K562 (cell line): Measurements from ENCODE around the gene UNKL. TPM values are rescaled to one million over a fixed set of nuclear protein-coding genes. Genes with fewer than 3 reads are reported as not detected.

Experiments
- ATF1 ChIP-seq, 2 experiments: fragments of 450-650 bp in 1 of 2; IDR thresholded peaks; 2 replicates each; pipeline ENCODE4 v1.6.1; 2016; ENCODE audit warnings: missing compliant biosample characterization in 1 of 2, missing genetic modification characterization in 1 of 2
- CBX8 ChIP-seq: fragments of 200-600 bp; sonication (generic); IDR thresholded peaks from 2 replicates; pipeline ENCODE4 v1.6.1; 2012; ENCODE audit warnings: borderline replicate concordance, mixed run types, low read depth, mild to moderate bottlenecking, moderate library complexity, mixed read lengths, low read length, control low read depth, inconsistent platforms; ENCODE audit not compliant: poor library complexity, severe bottlenecking; ENCODE audit errors: extremely low read depth
- ETV5 ChIP-seq: sonication (generic); formaldehyde crosslinking; IDR thresholded peaks from 2 replicates; pipeline ENCODE4 v1.4.0; 2020; ENCODE audit warnings: low read depth, mild to moderate bottlenecking, missing genetic modification reagents
- KAT7 ChIP-seq: sonication (generic); formaldehyde crosslinking; IDR thresholded peaks from 2 replicates; pipeline ENCODE4 v1.8.0; 2022; ENCODE audit warnings: missing genetic modification reagents, mild to moderate bottlenecking, borderline replicate concordance
- KLF1 ChIP-seq: fragments of 450-650 bp; IDR thresholded peaks from 2 replicates; pipeline ENCODE4 v1.6.1; 2016; ENCODE audit warnings: missing genetic modification characterization, missing compliant biosample characterization
- MYC ChIP-seq, 2 experiments: fragments of 250-450 bp in 1 of 2; sonication (Bioruptor Pico) in 1 of 2; IDR thresholded peaks; 2 replicates each; pipeline versions ENCODE4 v1.5.1 to v1.6.1; 2012 to 2021; ENCODE audit warnings: low read depth in 2 of 2, borderline replicate concordance in 1 of 2, improper control_type of control experiment in 1 of 2, low read length in 1 of 2, mild to moderate bottlenecking in 1 of 2, moderate library complexity in 1 of 2
- NCOR1 ChIP-seq: fragments of 450-650 bp; IDR thresholded peaks from 2 replicates; pipeline ENCODE4 v1.6.1; 2016; ENCODE audit warnings: mild to moderate bottlenecking, moderate library complexity
- NFIC ChIP-seq: fragments of 450-650 bp; IDR thresholded peaks from 2 replicates; pipeline ENCODE4 v1.6.1; 2017; ENCODE audit warnings: mild to moderate bottlenecking, inconsistent platforms
- SAFB ChIP-seq: fragments of 200-400 bp; formaldehyde crosslinking; IDR thresholded peaks from 2 replicates; pipeline ENCODE4 v1.6.1; 2017; ENCODE audit warnings: low read depth, low read length, borderline replicate concordance
- SLC30A9 ChIP-seq: fragments of 250-450 bp; sonication (Bioruptor Pico); IDR thresholded peaks from 2 replicates; pipeline ENCODE4 v1.8.0; 2022; ENCODE audit warnings: mild to moderate bottlenecking, moderate library complexity
- SP1 ChIP-seq: sonication (generic); formaldehyde crosslinking; IDR thresholded peaks from 2 replicates; pipeline ENCODE4 v1.8.1; 2022; ENCODE audit warnings: mild to moderate bottlenecking, missing genetic modification reagents
- TARDBP ChIP-seq: fragments of 450-650 bp; IDR thresholded peaks from 2 replicates; pipeline ENCODE4 v1.6.1; 2016
- TEAD2 ChIP-seq: fragments of 450-650 bp; IDR thresholded peaks from 2 replicates; pipeline ENCODE4 v1.6.1; 2016; ENCODE audit warnings: missing genetic modification characterization, control low read depth, missing compliant biosample characterization
- TGIF2 ChIP-seq: sonication (generic); formaldehyde crosslinking; IDR thresholded peaks from 2 replicates; pipeline ENCODE4 v1.8.1; 2022; ENCODE audit warnings: mild to moderate bottlenecking, missing genetic modification reagents, moderate library complexity
- ZKSCAN1 ChIP-seq: fragments of 150-350 bp; IDR thresholded peaks from 2 replicates; pipeline ENCODE4 v1.6.1; 2016; ENCODE audit warnings: low read depth, low read length
- ZNF583 ChIP-seq: fragments of 250-450 bp; sonication (Bioruptor Pico); IDR thresholded peaks from 2 replicates; pipeline ENCODE4 v1.4.0; 2020
- ZNF717 ChIP-seq: fragments of 250-450 bp; sonication (Bioruptor Pico); IDR thresholded peaks from 2 replicates; pipeline ENCODE4 v1.5.0; 2021
- ZSCAN29 ChIP-seq: fragments of 450-650 bp; IDR thresholded peaks from 2 replicates; pipeline ENCODE4 v1.6.1; 2017
- polyA plus RNA-seq, 8 experiments: library from polyadenylated mRNA; depleted of rRNA in 4 of 8; stranded (reverse) in 5 of 8; unstranded in 3 of 8; fragments of >200 nt; fragmentation: Nextera tagmentation in 2 of 8; fragmentation: Illumina TruSeq in 1 of 8; extraction: Ambion mirVana in 2 of 8; extraction: Trizol in 1 of 8; gene quantifications; 2 replicates each; pipeline versions ENCODE4 v1.2.1 to v1.2.3, GENCODE V29; 2011 to 2014; ENCODE audit warnings: inconsistent platforms in 1 of 8, missing spikeins in 1 of 8
- total RNA-seq, 7 experiments: library from RNA; depleted of rRNA in 6 of 7; stranded (reverse); fragments of >200 nt in 6 of 7; fragmentation: Illumina TruSeq in 2 of 7; extraction: Trizol in 2 of 7; gene quantifications; 2 replicates each; pipeline versions ENCODE4 v1.2.1 to v1.2.3, GENCODE V29; 2011 to 2021; ENCODE audit warnings: low replicate concordance in 1 of 7
- TF ChIP-seq, protein P1 (sequence below): sonication (generic); formaldehyde crosslinking; IDR thresholded peaks from 2 replicates; pipeline ENCODE4 v1.8.0; 2022; ENCODE audit warnings: mild to moderate bottlenecking, low read depth, missing genetic modification reagents
- TF ChIP-seq, protein P2 (sequence below): sonication (generic); formaldehyde crosslinking; IDR thresholded peaks from 2 replicates; pipeline ENCODE4 v1.8.0; 2022; ENCODE audit warnings: mild to moderate bottlenecking, missing genetic modification reagents
- TF ChIP-seq, protein P3 (sequence below): fragments of 450-650 bp; IDR thresholded peaks from 2 replicates; pipeline ENCODE4 v1.6.1; 2016; ENCODE audit warnings: missing biosample characterization, missing genetic modification characterization
- TF ChIP-seq, protein P4 (sequence below), 2 experiments: fragments of 150-350 bp in 1 of 2; IDR thresholded peaks; 2 replicates each; pipeline ENCODE4 v1.6.1; 2012 to 2016; ENCODE audit warnings: low read depth in 2 of 2, low read length in 2 of 2, mild to moderate bottlenecking in 1 of 2, moderate library complexity in 1 of 2

UNKL gene
- total and polyA plus RNA-seq, 9 of the 15 experiments (the other 6 are each of a cell fraction or from before 2014, with no cell fraction given) = 0.37 to 30.2 (median 5.1) TPM

DNA sequence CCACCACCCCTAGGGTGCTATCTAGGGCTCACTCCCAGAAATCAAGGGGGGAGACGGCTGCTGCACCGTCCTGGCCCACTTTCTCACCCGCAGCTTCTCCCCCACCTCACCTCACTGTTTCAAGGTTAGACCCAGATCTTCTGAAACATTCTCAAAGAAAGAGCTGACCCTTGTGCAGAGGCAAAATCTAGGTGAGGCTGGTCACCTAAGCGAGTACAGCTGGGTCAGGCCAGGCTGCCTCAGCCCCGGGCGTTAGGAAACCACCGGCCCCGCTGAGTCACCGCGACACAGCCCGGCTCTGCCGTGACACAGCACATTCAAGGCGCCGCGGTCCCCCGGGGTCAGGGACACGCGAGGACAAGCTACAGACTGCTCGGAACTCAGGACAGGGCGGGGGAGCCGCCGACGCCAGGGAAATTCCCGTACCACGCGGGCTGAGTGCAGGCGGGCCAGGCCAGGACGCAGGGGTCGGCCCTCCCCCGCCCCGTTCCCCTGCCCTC is 35.6 kb downstream of the UNKL start (continued):
- TF ChIP-seq TGIF2 = no peak; the same call in 1 of the 2 replicates
- TF ChIP-seq, protein P1, sequence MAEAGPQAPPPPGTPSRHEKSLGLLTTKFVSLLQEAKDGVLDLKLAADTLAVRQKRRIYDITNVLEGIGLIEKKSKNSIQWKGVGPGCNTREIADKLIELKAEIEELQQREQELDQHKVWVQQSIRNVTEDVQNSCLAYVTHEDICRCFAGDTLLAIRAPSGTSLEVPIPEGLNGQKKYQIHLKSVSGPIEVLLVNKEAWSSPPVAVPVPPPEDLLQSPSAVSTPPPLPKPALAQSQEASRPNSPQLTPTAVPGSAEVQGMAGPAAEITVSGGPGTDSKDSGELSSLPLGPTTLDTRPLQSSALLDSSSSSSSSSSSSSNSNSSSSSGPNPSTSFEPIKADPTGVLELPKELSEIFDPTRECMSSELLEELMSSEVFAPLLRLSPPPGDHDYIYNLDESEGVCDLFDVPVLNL (CRISPR knock-in tag) = no peak
- TF ChIP-seq TEAD2 (tag) = no peak
- no peak; the same call in 1 of the 2 replicates for TF ChIP-seq KAT7 (CRISPR knock-in tag)
- TF ChIP-seq, protein P2, sequence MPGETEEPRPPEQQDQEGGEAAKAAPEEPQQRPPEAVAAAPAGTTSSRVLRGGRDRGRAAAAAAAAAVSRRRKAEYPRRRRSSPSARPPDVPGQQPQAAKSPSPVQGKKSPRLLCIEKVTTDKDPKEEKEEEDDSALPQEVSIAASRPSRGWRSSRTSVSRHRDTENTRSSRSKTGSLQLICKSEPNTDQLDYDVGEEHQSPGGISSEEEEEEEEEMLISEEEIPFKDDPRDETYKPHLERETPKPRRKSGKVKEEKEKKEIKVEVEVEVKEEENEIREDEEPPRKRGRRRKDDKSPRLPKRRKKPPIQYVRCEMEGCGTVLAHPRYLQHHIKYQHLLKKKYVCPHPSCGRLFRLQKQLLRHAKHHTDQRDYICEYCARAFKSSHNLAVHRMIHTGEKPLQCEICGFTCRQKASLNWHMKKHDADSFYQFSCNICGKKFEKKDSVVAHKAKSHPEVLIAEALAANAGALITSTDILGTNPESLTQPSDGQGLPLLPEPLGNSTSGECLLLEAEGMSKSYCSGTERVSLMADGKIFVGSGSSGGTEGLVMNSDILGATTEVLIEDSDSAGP (CRISPR knock-in tag) = no peak
- TF ChIP-seq MYC (IDR thresholded peaks at IDR 0.05; ENCODE audit: low read depth, low read length) = no peak; the same call in 1 of the 2 replicates
- TF ChIP-seq MYC (CRISPR knock-in tag; IDR thresholded peaks at IDR 0.05; ENCODE audit: borderline replicate concordance, low read depth) = no peak
- TF ChIP-seq TARDBP = peak; percentile 92; the same call in 1 of the 2 replicates
- TF ChIP-seq ATF1 (CRISPR knock-in tag; IDR thresholded peaks at IDR 0.05) = no peak
- TF ChIP-seq ATF1 (tag; IDR thresholded peaks at IDR 0.05) = peak; percentile 68
- TF ChIP-seq NFIC = peak; percentile 44
- TF ChIP-seq SP1 (CRISPR knock-in tag) = peak; percentile 73; the same call in 1 of the 2 replicates
- no peak for TF ChIP-seq SLC30A9 (CRISPR knock-in tag)
- TF ChIP-seq, protein P3, sequence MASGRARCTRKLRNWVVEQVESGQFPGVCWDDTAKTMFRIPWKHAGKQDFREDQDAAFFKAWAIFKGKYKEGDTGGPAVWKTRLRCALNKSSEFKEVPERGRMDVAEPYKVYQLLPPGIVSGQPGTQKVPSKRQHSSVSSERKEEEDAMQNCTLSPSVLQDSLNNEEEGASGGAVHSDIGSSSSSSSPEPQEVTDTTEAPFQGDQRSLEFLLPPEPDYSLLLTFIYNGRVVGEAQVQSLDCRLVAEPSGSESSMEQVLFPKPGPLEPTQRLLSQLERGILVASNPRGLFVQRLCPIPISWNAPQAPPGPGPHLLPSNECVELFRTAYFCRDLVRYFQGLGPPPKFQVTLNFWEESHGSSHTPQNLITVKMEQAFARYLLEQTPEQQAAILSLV (tag) = no peak
- TF ChIP-seq, protein P4, sequence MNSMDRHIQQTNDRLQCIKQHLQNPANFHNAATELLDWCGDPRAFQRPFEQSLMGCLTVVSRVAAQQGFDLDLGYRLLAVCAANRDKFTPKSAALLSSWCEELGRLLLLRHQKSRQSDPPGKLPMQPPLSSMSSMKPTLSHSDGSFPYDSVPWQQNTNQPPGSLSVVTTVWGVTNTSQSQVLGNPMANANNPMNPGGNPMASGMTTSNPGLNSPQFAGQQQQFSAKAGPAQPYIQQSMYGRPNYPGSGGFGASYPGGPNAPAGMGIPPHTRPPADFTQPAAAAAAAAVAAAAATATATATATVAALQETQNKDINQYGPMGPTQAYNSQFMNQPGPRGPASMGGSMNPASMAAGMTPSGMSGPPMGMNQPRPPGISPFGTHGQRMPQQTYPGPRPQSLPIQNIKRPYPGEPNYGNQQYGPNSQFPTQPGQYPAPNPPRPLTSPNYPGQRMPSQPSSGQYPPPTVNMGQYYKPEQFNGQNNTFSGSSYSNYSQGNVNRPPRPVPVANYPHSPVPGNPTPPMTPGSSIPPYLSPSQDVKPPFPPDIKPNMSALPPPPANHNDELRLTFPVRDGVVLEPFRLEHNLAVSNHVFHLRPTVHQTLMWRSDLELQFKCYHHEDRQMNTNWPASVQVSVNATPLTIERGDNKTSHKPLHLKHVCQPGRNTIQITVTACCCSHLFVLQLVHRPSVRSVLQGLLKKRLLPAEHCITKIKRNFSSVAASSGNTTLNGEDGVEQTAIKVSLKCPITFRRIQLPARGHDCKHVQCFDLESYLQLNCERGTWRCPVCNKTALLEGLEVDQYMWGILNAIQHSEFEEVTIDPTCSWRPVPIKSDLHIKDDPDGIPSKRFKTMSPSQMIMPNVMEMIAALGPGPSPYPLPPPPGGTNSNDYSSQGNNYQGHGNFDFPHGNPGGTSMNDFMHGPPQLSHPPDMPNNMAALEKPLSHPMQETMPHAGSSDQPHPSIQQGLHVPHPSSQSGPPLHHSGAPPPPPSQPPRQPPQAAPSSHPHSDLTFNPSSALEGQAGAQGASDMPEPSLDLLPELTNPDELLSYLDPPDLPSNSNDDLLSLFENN (IDR thresholded peaks at IDR 0.05; ENCODE audit: low read depth in 2 of 2, low read length in 2 of 2) = 0 out of 4 replicates have a peak, but pooled peaks of 1 of the 2 experiments have one; percentile 3
- TF ChIP-seq ZSCAN29 = 0 out of 2 replicates have a peak, but pooled peaks have one; percentile 2
- no peak for TF ChIP-seq ZNF583 (CRISPR knock-in tag)
- no peak for TF ChIP-seq ZNF717 (CRISPR knock-in tag)
- peak; percentile 84 for TF ChIP-seq NCOR1
- TF ChIP-seq CBX8 = no peak
- peak; percentile 69; the same call in 1 of the 2 replicates for TF ChIP-seq ETV5 (CRISPR knock-in tag)
- no peak for TF ChIP-seq KLF1 (tag)
- no peak for TF ChIP-seq ZKSCAN1
- peak; percentile 99 for TF ChIP-seq SAFB
